ENCODE data around the gene P3H4. TPM values are rescaled to one million over a fixed set of nuclear protein-coding genes. Genes with fewer than 3 reads are reported as not detected.
"Not testable (repeated sequence)": the region's sequence is repeated elsewhere in the genome, so short reads cannot be mapped to it uniquely, and the experiment has no call there.

The P3H4 gene
- total and polyA plus RNA-seq, 2 donors (not counting 3 experiments of a cell fraction or from before 2014, with no cell fraction given), result 39.2 to 58.3 TPM

DNA sequence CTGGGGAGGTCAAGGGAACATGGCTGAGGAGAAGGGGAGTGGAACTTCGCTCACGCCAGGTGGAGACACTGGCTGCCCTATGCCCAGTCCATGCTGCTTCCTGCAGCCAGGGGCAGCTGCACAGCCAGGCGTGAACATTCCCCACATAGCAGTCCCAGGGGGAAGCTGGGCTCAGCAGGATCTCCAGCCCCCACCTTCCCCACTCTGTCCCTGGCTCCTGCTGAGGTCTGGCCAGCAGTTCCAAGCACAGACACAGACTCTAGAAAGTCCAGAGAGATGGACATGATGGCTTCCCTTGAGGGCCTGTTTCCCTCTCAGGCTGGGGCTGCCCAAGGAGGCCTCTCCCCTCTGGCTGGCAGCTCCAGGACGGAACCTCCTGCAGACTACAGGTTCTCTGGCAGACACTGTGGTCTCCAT, 34.6 kb downstream of the P3H4 start:
- H3K27me3 ChIP-seq (ENCODE audit: control insufficient read depth in 2 of 2, insufficient read depth in 2 of 2, low read length in 2 of 2), result no peaks in the 10 kb centered on the region
- peak overlapping the region; percentile 65 for H3K4me2 ChIP-seq (ENCODE audit: insufficient read depth, low read length)
- H3K36me3 ChIP-seq (ENCODE audit: control insufficient read depth in 2 of 2, extremely low read depth in 1 of 2, insufficient read depth in 2 of 2, low read length in 2 of 2), result peaks cover 0 to 15% of the 10 kb centered on the region in 2 experiments
- FAIRE-seq (no peak), DNase-seq (ENCODE audit: low read depth, low spot score) (no peak)
- H3K9me3 ChIP-seq (replicated peaks; ENCODE audit: control insufficient read depth, insufficient read depth, low read length), result no peaks in the 10 kb centered on the region
- TSS peak; percentile 13 for BruUV-seq (replicated peaks)
- no peaks in the 10 kb centered on the region for H4K20me1 ChIP-seq (replicated peaks; ENCODE audit: control insufficient read depth, extremely low read depth, insufficient read depth, low read length)
- no peak overlapping the region for H3K4me3 ChIP-seq (replicated peaks in 1 of 3; ENCODE audit: insufficient read depth in 1 of 3, low read depth in 1 of 3, low read length in 3 of 3)
- no peaks in the 10 kb centered on the region for H3K9me1 ChIP-seq (replicated peaks; ENCODE audit: control insufficient read depth, extremely low read depth, insufficient read depth, low read length)
- peaks cover 47% of the 10 kb centered on the region for H3K4me1 ChIP-seq (ENCODE audit: control insufficient read depth, extremely low read depth, insufficient read depth, low read length)
- H2AFZ ChIP-seq (ENCODE audit: low read depth, low read length), result no peak overlapping the region
- TF ChIP-seq CTCF (IDR thresholded peaks at IDR 0.05; ENCODE audit: extremely low read depth in 1 of 2, insufficient read depth in 1 of 2, low read depth in 1 of 2, low read length in 2 of 2) (peak; percentile 16 to 41), JUN (IDR thresholded peaks at IDR 0.05; ENCODE audit: borderline replicate concordance, insufficient read depth, insufficient read length, low read depth) (no peak)
- intact Hi-C loops (cut with micrococcal nuclease) (loop anchor here (1.0 kb wide), 6 partner anchors 9 to 88 kb away; partner anchors contain the start of genes JUP and KLHL11), dilution Hi-C loops (cut with MboI; ENCODE audit: extremely low pct_ligation_motif_present, low sequenced_read_pairs) (no loop called here)
- ChIA-PET CTCF (interaction anchor here (0.9 to 7.7 kb wide), 10 partner anchors 8 to 88 kb away, joined by 3 to 169 read pairs (median 8); partner anchors contain the start of genes JUP, KLHL11 and P3H4), POLR2A (interaction anchor here (0.7 to 3.2 kb wide), 7 partner anchors 9 to 89 kb away, joined by 3 to 82 read pairs (median 6); partner anchors contain the start of genes JUP and P3H4)
- H3K9ac ChIP-seq (replicated peaks; ENCODE audit: extremely low read depth, insufficient read depth, low read length), result peak overlapping the region; percentile 72
- no peaks in the 10 kb centered on the region for H3K79me2 ChIP-seq (ENCODE audit: control insufficient read depth, insufficient read depth, low read length)
- peak overlapping the region; percentile 97 for H3K27ac ChIP-seq (ENCODE audit: insufficient read depth, low read depth, low read length)

- H3K36me3 ChIP-seq (ENCODE audit: control insufficient read depth in 2 of 2, extremely low read depth in 1 of 2, insufficient read depth in 2 of 2, low read length in 2 of 2), result peaks cover 2 to 19% of the 10 kb centered on the region in 2 experiments
- H3K9ac ChIP-seq (replicated peaks; ENCODE audit: extremely low read depth, insufficient read depth, low read length), result peak overlapping the region; percentile 29
- FAIRE-seq; H2AFZ ChIP-seq (ENCODE audit: low read depth, low read length); H3K4me3 ChIP-seq (replicated peaks in 1 of 3; ENCODE audit: insufficient read depth in 1 of 3, low read depth in 1 of 3, low read length in 3 of 3); H4K20me1 ChIP-seq (replicated peaks; ENCODE audit: control insufficient read depth, extremely low read depth, insufficient read depth, low read length); H3K79me2 ChIP-seq (ENCODE audit: control insufficient read depth, insufficient read depth, low read length); H3K4me2 ChIP-seq (ENCODE audit: insufficient read depth, low read length); H3K27me3 ChIP-seq (ENCODE audit: control insufficient read depth in 2 of 2, insufficient read depth in 2 of 2, low read length in 2 of 2); intact Hi-C loops (cut with micrococcal nuclease); dilution Hi-C loops (cut with MboI; ENCODE audit: extremely low pct_ligation_motif_present, low sequenced_read_pairs); BruUV-seq (replicated peaks); H3K9me1 ChIP-seq (replicated peaks; ENCODE audit: control insufficient read depth, extremely low read depth, insufficient read depth, low read length); DNase-seq (ENCODE audit: low read depth, low spot score); H3K9me3 ChIP-seq (replicated peaks; ENCODE audit: control insufficient read depth, insufficient read depth, low read length): not testable (repeated sequence)
- ChIA-PET POLR2A (interaction anchor here (3.2 kb wide), 1 partner anchor 10 kb away, joined by 82 read pairs; the partner anchor contains the start of gene JUP), CTCF (interaction anchor here (1.5 to 7.7 kb wide), 5 partner anchors 9 to 89 kb away, joined by 4 to 169 read pairs (median 8); partner anchors contain the start of genes JUP and KLHL11)
- peak overlapping the region; percentile 97 for H3K27ac ChIP-seq (ENCODE audit: insufficient read depth, low read depth, low read length)
- peaks cover 47% of the 10 kb centered on the region for H3K4me1 ChIP-seq (ENCODE audit: control insufficient read depth, extremely low read depth, insufficient read depth, low read length)
These were observed 35.4 kb downstream of the P3H4 start for GRCh38 chr17:41776262-41776900.

Measured in endothelial cell of umbilical vein (primary cell).